Measurements from ENCODE around the gene SLC25A52. TPM values are rescaled to one million over a fixed set of nuclear protein-coding genes. Genes with fewer than 3 reads are reported as not detected.

Gene SLC25A52
- total RNA-seq, 1 donor from 2014 or later: not detected

DNA sequence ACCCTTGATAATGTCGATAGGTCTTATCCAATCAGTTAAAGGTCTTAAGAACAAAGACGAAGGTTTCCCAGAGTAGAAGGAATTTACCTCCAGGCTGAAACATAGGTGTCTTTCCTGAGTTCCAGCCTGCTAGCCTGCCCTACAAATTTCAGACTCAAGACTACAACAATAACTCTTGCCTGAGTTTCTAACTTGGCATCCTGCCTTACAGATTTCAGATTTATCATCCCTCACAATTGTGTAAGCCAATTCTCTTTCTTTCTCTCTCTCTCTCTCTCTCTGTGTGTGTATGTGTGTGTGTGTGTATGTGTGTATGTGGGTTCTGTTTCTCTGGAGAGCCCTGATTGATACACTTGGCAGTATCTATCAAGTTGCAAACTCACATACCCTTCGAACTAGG is 39.1 kb downstream of the SLC25A52 start:
- no peak for DNase-seq (ENCODE audit: low read depth)
- no peaks in the 10 kb centered on the region for H3K27me3 ChIP-seq (ENCODE audit: control insufficient read depth, insufficient read depth, low read length)
- TF ChIP-seq, protein P1, sequence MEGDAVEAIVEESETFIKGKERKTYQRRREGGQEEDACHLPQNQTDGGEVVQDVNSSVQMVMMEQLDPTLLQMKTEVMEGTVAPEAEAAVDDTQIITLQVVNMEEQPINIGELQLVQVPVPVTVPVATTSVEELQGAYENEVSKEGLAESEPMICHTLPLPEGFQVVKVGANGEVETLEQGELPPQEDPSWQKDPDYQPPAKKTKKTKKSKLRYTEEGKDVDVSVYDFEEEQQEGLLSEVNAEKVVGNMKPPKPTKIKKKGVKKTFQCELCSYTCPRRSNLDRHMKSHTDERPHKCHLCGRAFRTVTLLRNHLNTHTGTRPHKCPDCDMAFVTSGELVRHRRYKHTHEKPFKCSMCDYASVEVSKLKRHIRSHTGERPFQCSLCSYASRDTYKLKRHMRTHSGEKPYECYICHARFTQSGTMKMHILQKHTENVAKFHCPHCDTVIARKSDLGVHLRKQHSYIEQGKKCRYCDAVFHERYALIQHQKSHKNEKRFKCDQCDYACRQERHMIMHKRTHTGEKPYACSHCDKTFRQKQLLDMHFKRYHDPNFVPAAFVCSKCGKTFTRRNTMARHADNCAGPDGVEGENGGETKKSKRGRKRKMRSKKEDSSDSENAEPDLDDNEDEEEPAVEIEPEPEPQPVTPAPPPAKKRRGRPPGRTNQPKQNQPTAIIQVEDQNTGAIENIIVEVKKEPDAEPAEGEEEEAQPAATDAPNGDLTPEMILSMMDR (IDR thresholded peaks at IDR 0.05; ENCODE audit: insufficient read depth, low read length, poor library complexity, severe bottlenecking): no peak
- no peak overlapping the region for H3K4me3 ChIP-seq (ENCODE audit: low read depth, low read length)
- no peaks in the 10 kb centered on the region for H3K36me3 ChIP-seq (ENCODE audit: control insufficient read depth, insufficient read depth, low read length)

DNA sequence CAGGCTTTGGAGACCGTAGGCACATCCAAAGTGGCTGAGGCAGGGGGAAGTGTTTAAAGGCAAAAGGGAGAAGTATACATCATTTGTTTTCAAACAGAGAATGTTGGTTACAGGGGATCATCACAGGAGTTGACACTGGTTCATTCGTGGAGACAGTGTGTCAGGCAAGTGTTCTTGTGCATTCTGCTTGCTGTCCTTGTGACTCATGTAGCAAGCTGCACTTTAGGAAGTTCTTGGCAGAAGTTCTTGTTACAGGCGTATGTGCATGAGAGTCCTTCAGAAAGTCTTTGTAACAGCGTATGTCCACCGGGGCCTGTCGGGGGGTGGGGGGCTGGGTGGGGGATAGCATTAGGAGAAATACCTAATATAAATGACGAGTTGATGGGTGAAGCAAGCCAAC is 39.8 kb downstream of the SLC25A52 start:
- Histone ChIP-seq H3K27me3 (ENCODE audit: control insufficient read depth, insufficient read depth, low read length) (no peaks in the 10 kb centered on the region), H3K36me3 (ENCODE audit: control insufficient read depth, insufficient read depth, low read length) (no peaks in the 10 kb centered on the region), H3K4me3 (ENCODE audit: low read depth, low read length) (no peak overlapping the region)
- TF ChIP-seq, protein P1 (IDR thresholded peaks at IDR 0.05; ENCODE audit: insufficient read depth, low read length, poor library complexity, severe bottlenecking): no peak
- DNase-seq (ENCODE audit: low read depth): no peak

DNA sequence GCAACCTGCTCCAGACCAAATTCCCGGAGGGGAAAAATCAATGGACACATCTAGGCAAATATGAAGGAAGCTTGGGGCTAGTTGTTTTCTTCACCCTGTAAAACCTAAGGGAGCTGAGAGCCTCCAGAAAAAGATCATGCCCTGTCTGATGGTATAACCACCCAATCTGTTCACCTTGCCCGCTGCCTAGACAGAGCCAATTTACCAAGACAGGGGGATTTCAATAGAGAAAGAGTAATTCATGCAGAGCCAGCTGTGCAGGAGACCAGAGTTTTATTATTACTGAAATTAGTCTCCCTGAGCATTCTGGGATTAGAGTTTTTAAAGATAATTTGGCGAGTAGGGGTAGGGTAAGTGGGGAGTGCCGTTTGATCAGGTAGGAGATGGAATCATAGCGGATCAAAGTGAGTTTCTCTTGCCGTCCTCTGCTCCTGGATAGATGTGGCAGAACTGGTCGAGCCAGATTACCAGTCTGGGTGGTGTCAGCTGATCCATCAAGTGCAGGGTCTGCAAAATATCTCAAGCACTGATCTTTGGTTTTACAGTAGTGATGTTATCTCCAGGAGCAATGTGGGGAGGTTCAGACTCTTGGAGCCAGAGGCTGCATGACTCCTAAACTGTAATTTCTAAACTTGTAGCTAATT is 41.2 kb downstream of the SLC25A52 start:
- H3K4me3 ChIP-seq (ENCODE audit: low read depth, low read length): no peak overlapping the region
- DNase-seq (ENCODE audit: low read depth): no peak
- H3K27me3 ChIP-seq (ENCODE audit: control insufficient read depth, insufficient read depth, low read length): no peaks in the 10 kb centered on the region

DNA sequence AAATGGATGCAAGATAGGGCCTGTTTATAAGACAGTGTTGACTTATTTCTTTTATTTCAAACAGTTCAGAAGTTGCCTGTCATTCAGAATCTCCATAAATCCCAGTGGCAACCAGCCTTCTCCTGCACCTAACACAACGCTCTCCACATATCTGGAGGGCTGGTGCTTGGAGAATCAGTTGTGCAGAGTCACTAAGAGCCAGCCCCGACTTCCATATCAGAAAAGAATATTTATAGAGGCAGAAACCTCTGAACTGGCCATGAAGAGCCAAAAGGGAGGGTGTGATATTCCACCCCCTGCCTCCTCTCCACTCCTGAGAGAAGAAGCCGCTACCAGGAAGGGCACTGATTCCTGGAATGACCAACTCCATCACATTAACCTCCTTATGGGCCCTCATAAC is 42.3 kb downstream of the SLC25A52 start:
- Histone ChIP-seq H3K36me3 (ENCODE audit: control insufficient read depth, insufficient read depth, low read length) (no peaks in the 10 kb centered on the region), H3K27me3 (ENCODE audit: control insufficient read depth, insufficient read depth, low read length) (no peaks in the 10 kb centered on the region), H3K4me3 (ENCODE audit: low read depth, low read length) (no peak overlapping the region)
- DNase-seq (ENCODE audit: low read depth): no peak
- TF ChIP-seq, protein P1 (IDR thresholded peaks at IDR 0.05; ENCODE audit: insufficient read depth, low read length, poor library complexity, severe bottlenecking): no peak

More for the DNA sequence above, 41.2 kb downstream of the SLC25A52 start:
- no peaks in the 10 kb centered on the region for H3K36me3 ChIP-seq (ENCODE audit: control insufficient read depth, insufficient read depth, low read length)
- TF ChIP-seq, protein P1 (IDR thresholded peaks at IDR 0.05; ENCODE audit: insufficient read depth, low read length, poor library complexity, severe bottlenecking): no peak

DNA sequence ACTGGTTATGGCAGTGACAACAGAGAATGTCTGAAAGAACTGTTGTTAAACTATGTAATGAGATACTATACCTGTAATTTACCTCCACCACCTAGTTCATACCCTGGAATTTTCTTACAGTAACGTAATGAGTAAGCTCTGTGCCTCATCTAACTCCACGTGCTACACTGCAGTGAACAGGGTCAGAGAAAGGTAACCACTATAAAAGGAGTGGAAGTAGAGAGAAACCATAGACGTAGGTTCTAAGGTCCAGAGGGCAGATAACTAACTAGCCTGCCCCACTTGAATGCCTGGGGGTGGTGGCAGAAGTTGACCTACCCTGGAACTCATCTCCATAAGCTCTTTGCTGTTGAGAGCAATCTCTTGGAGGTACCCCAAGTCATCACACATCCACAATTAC is 44.3 kb downstream of the SLC25A52 start:
- Histone ChIP-seq H3K36me3 (ENCODE audit: control insufficient read depth, insufficient read depth, low read length) (no peaks in the 10 kb centered on the region), H3K27me3 (ENCODE audit: control insufficient read depth, insufficient read depth, low read length) (no peaks in the 10 kb centered on the region), H3K4me3 (ENCODE audit: low read depth, low read length) (no peak overlapping the region)
- no peak for DNase-seq (ENCODE audit: low read depth)
- TF ChIP-seq, protein P1 (IDR thresholded peaks at IDR 0.05; ENCODE audit: insufficient read depth, low read length, poor library complexity, severe bottlenecking): no peak
